ENCODE data around the gene GALNTL6. TPM values are rescaled to one million over a fixed set of nuclear protein-coding genes. Genes with fewer than 3 reads are reported as not detected.

The GALNTL6 gene
- total RNA-seq, 1 donor from 2014 or later = not detected

DNA sequence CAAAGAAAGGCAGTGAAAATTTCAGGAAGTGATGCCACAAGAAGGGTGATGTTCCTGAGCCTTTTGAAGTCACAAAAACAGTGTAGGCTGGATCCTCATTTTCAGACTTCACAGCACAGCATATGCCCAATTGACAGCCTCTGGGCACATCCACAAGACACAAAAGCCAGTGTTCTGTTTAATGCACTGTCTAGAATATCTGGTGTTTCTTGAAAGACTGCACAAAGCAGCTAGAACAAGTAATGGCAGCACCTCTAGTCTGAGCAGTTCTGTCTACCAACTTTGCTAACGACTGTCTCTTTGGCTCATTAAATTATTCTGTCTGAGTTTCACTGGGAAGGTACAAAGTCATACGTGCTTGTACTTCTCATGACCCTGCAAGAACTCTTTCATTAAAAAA lies 938.3 kb downstream of the GALNTL6 start:
- TF ChIP-seq, protein P1, sequence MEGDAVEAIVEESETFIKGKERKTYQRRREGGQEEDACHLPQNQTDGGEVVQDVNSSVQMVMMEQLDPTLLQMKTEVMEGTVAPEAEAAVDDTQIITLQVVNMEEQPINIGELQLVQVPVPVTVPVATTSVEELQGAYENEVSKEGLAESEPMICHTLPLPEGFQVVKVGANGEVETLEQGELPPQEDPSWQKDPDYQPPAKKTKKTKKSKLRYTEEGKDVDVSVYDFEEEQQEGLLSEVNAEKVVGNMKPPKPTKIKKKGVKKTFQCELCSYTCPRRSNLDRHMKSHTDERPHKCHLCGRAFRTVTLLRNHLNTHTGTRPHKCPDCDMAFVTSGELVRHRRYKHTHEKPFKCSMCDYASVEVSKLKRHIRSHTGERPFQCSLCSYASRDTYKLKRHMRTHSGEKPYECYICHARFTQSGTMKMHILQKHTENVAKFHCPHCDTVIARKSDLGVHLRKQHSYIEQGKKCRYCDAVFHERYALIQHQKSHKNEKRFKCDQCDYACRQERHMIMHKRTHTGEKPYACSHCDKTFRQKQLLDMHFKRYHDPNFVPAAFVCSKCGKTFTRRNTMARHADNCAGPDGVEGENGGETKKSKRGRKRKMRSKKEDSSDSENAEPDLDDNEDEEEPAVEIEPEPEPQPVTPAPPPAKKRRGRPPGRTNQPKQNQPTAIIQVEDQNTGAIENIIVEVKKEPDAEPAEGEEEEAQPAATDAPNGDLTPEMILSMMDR (IDR thresholded peaks at IDR 0.05; ENCODE audit: borderline replicate concordance) = no peak
- intact Hi-C loops (cut with micrococcal nuclease) = no loop called here
- DNase-seq = no peak
- Histone ChIP-seq H3K9me3 (replicated peaks) (peaks cover 4% of the 10 kb centered on the region), H3K27ac (replicated peaks) (no peak overlapping the region), H3K27me3 (ENCODE audit: low read depth) (no peaks in the 10 kb centered on the region), H3K36me3 (no peaks in the 10 kb centered on the region), H3K4me3 (no peak overlapping the region), H3K4me1 (no peaks in the 10 kb centered on the region)

DNA sequence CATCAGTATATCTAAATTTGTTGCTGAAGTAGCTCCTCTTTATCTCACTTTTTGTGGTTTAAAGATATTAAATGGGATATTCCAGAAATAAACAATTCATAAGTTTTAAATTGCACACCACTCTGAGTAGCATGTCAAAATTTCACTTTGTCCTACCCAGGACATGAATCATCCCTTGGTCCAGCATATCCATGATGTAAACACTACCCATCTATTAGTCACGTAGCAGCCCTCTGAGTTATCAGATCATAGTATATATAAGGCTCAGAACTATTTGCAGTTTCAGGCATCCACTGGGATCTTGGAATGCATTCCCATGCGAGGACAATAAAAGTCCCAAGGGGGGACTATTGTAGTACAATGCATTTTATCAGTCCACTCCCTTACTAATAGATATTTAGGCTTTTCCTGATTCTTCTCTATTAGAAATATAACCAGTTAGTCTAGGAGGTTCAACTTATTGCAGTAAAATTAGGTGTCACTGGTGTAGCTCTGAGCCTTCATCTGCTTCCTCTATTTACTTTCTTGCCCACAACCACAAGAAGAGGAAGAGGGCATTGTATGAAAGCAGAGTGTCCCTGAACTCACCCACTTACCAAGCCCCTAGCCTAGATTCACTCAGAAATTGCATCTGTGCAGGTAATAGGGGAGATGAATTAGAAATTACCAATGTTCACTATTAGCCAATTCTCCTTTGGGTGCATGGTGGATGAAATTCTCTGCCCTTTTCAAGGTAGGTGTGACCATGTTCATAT lies 945.6 kb downstream of the GALNTL6 start:
- Histone ChIP-seq H3K27me3 (ENCODE audit: low read depth) (no peaks in the 10 kb centered on the region), H3K9me3 (replicated peaks) (no peaks in the 10 kb centered on the region), H3K36me3 (no peaks in the 10 kb centered on the region), H3K4me3 (no peak overlapping the region), H3K27ac (replicated peaks) (no peak overlapping the region), H3K4me1 (no peaks in the 10 kb centered on the region)
- intact Hi-C loops (cut with micrococcal nuclease) = no loop called here
- no peak for DNase-seq
- TF ChIP-seq, protein P1 (IDR thresholded peaks at IDR 0.05; ENCODE audit: borderline replicate concordance) = no peak

DNA sequence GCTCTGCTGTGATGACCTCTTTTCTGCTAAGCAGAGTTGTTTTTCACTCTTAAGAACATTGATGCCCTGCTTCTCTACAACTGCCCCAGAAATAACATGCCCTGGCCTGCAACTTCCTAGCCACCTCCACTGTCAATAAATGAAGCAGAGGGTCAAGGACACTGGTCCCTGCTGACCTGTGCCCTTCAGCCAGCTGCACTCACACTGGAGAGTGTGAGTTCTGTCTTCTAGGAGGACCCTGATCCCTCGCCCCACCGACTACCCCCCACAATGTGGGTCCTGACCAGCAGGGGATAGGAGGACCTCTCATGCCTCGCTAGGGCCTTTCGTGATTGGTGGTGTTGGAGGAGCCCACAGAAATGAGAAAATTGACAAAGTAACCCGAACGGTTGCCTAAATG lies 947.3 kb downstream of the GALNTL6 start:
- no peak for DNase-seq
- H3K4me1 ChIP-seq = no peaks in the 10 kb centered on the region
- intact Hi-C loops (cut with micrococcal nuclease) = no loop called here
- H3K4me3 ChIP-seq = no peak overlapping the region
- H3K9me3 ChIP-seq (replicated peaks) = no peaks in the 10 kb centered on the region
- no peaks in the 10 kb centered on the region for H3K36me3 ChIP-seq
- no peak overlapping the region for H3K27ac ChIP-seq (replicated peaks)
- H3K27me3 ChIP-seq (ENCODE audit: low read depth) = no peaks in the 10 kb centered on the region
- TF ChIP-seq, protein P1 (IDR thresholded peaks at IDR 0.05; ENCODE audit: borderline replicate concordance) = no peak

DNA sequence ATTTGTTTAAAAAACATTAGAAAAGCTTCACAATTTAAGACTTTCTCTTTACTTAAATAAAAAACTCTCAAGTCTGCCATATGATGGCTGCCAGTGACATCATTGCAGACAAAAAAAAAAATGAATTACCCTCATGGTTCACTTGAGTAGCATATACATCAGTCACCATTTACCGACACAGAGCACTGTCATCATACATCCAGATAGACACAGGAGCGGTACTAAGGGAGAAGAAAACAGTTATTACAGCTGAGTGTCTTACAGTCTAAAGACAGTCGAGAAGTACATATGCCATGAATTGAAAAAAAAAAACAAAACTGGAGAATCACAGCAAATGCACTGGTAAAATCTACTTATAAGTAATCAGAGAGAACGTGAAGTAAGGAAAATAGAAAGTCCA lies 949.7 kb downstream of the GALNTL6 start:
- Histone ChIP-seq H3K27ac (replicated peaks) (no peak overlapping the region), H3K36me3 (no peaks in the 10 kb centered on the region), H3K4me1 (no peaks in the 10 kb centered on the region), H3K27me3 (ENCODE audit: low read depth) (no peaks in the 10 kb centered on the region), H3K9me3 (replicated peaks) (no peaks in the 10 kb centered on the region), H3K4me3 (no peak overlapping the region)
- TF ChIP-seq, protein P1 (IDR thresholded peaks at IDR 0.05; ENCODE audit: borderline replicate concordance) = no peak
- DNase-seq = no peak
- intact Hi-C loops (cut with micrococcal nuclease) = no loop called here

DNA sequence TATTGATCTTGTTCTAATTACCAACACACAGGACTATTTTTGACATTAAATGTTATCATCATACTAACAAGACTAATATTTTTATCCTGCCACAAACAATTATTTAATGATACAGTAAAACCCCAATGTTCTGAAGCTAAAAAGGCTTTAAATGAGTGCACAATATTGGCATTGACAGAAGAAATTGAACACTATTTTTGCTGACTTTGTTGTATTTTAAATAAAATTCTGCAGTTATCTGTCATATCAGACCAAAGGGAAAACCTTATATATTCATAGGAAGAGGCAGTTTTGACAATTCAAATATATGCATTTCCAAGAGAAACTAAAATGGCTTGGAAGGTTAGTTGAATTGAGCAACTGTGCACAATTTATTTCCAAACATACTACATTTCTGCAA lies 957.6 kb downstream of the GALNTL6 start:
- no peaks in the 10 kb centered on the region for H3K9me3 ChIP-seq (replicated peaks)
- H3K27me3 ChIP-seq (ENCODE audit: low read depth) = no peaks in the 10 kb centered on the region
- TF ChIP-seq, protein P1 (IDR thresholded peaks at IDR 0.05; ENCODE audit: borderline replicate concordance) = no peak
- no peaks in the 10 kb centered on the region for H3K36me3 ChIP-seq
- DNase-seq = no peak
- H3K4me3 ChIP-seq = no peak overlapping the region
- intact Hi-C loops (cut with micrococcal nuclease) = no loop called here
- no peaks in the 10 kb centered on the region for H3K4me1 ChIP-seq
- H3K27ac ChIP-seq (replicated peaks) = no peak overlapping the region

All from left ventricle myocardium inferior (tissue), 1 donor.